LNCaP clone FGC (cell line): Measurements from ENCODE around the gene CD7.

Experiments used
- DNase-seq: peaks from one replicate; pipeline ENCODE4 v3.0.0-alpha.2; 2011; ENCODE audit warnings: low read depth
- H3K4me3 ChIP-seq: 2 replicates; pipeline ENCODE4 v1.5.1; 2011; ENCODE audit warnings: mild to moderate bottlenecking, low read depth, low read length, control low read depth
- TF ChIP-seq, protein P1 (sequence below): IDR thresholded peaks from 2 replicates; pipeline ENCODE4 v1.5.1; 2012; ENCODE audit warnings: mild to moderate bottlenecking; ENCODE audit not compliant: control insufficient read depth, insufficient read depth; ENCODE audit errors: extremely low read depth

The CD7 gene

GRCh38 chr17:82302568-82302963 is 14.8 kb downstream of the CD7 start:
- no peak for DNase-seq
- no peak overlapping the region for H3K4me3 ChIP-seq
- TF ChIP-seq, protein P1, sequence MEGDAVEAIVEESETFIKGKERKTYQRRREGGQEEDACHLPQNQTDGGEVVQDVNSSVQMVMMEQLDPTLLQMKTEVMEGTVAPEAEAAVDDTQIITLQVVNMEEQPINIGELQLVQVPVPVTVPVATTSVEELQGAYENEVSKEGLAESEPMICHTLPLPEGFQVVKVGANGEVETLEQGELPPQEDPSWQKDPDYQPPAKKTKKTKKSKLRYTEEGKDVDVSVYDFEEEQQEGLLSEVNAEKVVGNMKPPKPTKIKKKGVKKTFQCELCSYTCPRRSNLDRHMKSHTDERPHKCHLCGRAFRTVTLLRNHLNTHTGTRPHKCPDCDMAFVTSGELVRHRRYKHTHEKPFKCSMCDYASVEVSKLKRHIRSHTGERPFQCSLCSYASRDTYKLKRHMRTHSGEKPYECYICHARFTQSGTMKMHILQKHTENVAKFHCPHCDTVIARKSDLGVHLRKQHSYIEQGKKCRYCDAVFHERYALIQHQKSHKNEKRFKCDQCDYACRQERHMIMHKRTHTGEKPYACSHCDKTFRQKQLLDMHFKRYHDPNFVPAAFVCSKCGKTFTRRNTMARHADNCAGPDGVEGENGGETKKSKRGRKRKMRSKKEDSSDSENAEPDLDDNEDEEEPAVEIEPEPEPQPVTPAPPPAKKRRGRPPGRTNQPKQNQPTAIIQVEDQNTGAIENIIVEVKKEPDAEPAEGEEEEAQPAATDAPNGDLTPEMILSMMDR = no peak

GRCh38 chr17:82301916-82302567 is 15.4 kb downstream of the CD7 start:
- no peak overlapping the region for H3K4me3 ChIP-seq
- DNase-seq = no peak
- TF ChIP-seq, protein P1 = no peak

DNA sequence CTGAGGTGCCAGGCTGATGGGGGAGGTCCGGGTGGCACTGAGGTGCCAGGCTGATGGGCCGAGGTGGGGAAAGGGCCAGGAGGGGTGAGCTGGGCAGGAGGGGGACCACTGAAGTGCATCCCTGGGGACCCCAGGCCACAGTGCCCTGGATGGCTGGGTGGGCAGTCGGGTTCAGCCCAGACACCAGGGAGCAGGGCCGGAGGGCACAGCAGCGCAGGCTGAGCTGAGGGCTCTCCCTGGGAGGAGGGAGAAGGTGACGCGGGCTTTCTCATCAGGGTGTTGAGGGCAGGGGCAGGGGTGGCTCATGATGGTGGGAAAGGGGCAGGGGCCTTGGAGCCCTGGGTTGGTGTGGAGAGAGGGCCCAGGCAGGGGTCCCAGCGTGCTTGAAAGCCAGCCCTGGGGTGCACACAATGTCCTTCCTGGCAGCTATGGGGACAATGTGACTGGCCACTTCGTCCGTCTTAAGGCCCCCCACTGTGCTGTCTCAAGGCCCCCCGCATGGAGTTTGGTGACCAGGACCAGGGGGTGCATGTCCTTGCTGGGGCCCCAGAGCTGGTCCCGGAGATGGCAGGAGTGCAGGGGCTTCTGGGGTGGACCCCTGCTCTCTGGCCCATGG is 16.0 kb downstream of the CD7 start:
- no peak for DNase-seq
- H3K4me3 ChIP-seq = no peak overlapping the region
- TF ChIP-seq, protein P1 = no peak

- TF ChIP-seq, protein P1 = peak; percentile 58
- H3K4me3 ChIP-seq = no peak overlapping the region
- no peak for DNase-seq
Observed at GRCh38 chr17:82300707-82301270, 16.6 kb downstream of the CD7 start.

GRCh38 chr17:82300228-82300627 is 17.2 kb downstream of the CD7 start:
- TF ChIP-seq, protein P1 = no peak
- H3K4me3 ChIP-seq = no peak overlapping the region
- no peak for DNase-seq

- no peak overlapping the region for H3K4me3 ChIP-seq
- DNase-seq = no peak
- TF ChIP-seq, protein P1 = no peak
Observed at GRCh38 chr17:82299452-82299851, 18.0 kb downstream of the CD7 start.
